ENCODE data around the gene BCDIN3D.
"Not testable (repeated sequence)": the region's sequence is repeated elsewhere in the genome, so short reads cannot be mapped to it uniquely, and the experiment has no call there.

Gene BCDIN3D

GRCh38 chr12:49842519-49843352 is at the start of gene BCDIN3D:
TSS of gene BCDIN3D (minus strand) at chr12:49843106. CDS start at chr12:49843087, 19 bp downstream.
- DNase-seq, result peak; percentile 93

GRCh38 chr12:49892084-49892731 is 49.3 kb upstream of the BCDIN3D start:
- no peak for DNase-seq

GRCh38 chr12:49891476-49891875 is 48.6 kb upstream of the BCDIN3D start:
- no peak for DNase-seq

GRCh38 chr12:49891012-49891411 is 48.1 kb upstream of the BCDIN3D start:
- DNase-seq, result no peak

GRCh38 chr12:49890096-49890461 is 47.2 kb upstream of the BCDIN3D start:
- DNase-seq, result no peak

- DNase-seq, result no peak
Observed at GRCh38 chr12:49889361-49890095, 46.6 kb upstream of the BCDIN3D start.

GRCh38 chr12:49888461-49889151 is 45.7 kb upstream of the BCDIN3D start:
- no peak for DNase-seq

GRCh38 chr12:49887536-49888401 is 44.9 kb upstream of the BCDIN3D start:
- no peak for DNase-seq

- DNase-seq, result no peak
Observed at GRCh38 chr12:49887091-49887490, 44.2 kb upstream of the BCDIN3D start.

GRCh38 chr12:49885663-49886461 is 43.0 kb upstream of the BCDIN3D start:
- DNase-seq, result no peak

- DNase-seq, result no peak
Observed at GRCh38 chr12:49885118-49885517, 42.2 kb upstream of the BCDIN3D start.

- DNase-seq, result no peak
Observed at GRCh38 chr12:49882851-49883464, 40.1 kb upstream of the BCDIN3D start.

GRCh38 chr12:49882248-49882850 is 39.4 kb upstream of the BCDIN3D start:
- DNase-seq, result no peak

- no peak for DNase-seq
Observed at GRCh38 chr12:49881415-49882247, 38.7 kb upstream of the BCDIN3D start.

GRCh38 chr12:49880756-49881414 is 38.0 kb upstream of the BCDIN3D start:
- DNase-seq, result no peak

- DNase-seq, result not testable (repeated sequence)
Observed at GRCh38 chr12:49879065-49879464, 36.2 kb upstream of the BCDIN3D start.

GRCh38 chr12:49878021-49878420 is 35.1 kb upstream of the BCDIN3D start:
- no peak for DNase-seq

GRCh38 chr12:49877066-49877465 is 34.2 kb upstream of the BCDIN3D start:
- DNase-seq, result no peak

GRCh38 chr12:49876070-49876469 is 33.2 kb upstream of the BCDIN3D start:
- DNase-seq, result no peak

Data from activated CD4-positive, CD25-positive, alpha-beta regulatory T cell treated with anti-CD3 and anti-CD28 coated beads, Interleukin-2, amount 50 U/mL, for 72 hours (primary cell).